GM10266 (cell line): Measurements from ENCODE around the gene ACSM4.

Experiments
- DNase-seq: peaks from one replicate; pipeline ENCODE4 v3.0.0; 2012; ENCODE audit errors: extremely low spot score
- TF ChIP-seq, protein P1 (sequence below): IDR thresholded peaks from 2 replicates; pipeline ENCODE4 v1.5.1; 2012; ENCODE audit warnings: mild to moderate bottlenecking, low read depth; ENCODE audit not compliant: control insufficient read depth, insufficient read depth; ENCODE audit errors: missing control alignments

Gene ACSM4

DNA sequence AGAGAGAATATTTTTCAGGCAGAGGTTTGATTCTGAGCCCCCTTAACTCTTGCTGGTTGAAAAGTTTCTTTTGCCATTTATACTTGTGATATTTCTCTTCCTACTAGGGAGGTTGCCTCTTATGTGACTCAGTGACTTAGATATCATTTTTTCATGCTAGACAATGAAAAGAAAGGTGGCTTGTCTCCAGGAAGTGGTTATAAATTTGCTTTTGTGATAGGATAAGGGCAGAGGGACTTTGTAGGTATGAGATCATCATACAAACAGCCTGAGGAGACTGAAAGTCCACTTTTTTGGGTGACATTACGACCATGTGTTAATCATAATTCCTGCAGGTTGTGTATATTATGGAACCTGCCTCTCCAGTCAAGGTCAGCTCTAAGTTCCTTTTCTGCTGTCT is 35.8 kb downstream of the ACSM4 start:
- TF ChIP-seq, protein P1, sequence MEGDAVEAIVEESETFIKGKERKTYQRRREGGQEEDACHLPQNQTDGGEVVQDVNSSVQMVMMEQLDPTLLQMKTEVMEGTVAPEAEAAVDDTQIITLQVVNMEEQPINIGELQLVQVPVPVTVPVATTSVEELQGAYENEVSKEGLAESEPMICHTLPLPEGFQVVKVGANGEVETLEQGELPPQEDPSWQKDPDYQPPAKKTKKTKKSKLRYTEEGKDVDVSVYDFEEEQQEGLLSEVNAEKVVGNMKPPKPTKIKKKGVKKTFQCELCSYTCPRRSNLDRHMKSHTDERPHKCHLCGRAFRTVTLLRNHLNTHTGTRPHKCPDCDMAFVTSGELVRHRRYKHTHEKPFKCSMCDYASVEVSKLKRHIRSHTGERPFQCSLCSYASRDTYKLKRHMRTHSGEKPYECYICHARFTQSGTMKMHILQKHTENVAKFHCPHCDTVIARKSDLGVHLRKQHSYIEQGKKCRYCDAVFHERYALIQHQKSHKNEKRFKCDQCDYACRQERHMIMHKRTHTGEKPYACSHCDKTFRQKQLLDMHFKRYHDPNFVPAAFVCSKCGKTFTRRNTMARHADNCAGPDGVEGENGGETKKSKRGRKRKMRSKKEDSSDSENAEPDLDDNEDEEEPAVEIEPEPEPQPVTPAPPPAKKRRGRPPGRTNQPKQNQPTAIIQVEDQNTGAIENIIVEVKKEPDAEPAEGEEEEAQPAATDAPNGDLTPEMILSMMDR = no peak
- DNase-seq = no peak

DNA sequence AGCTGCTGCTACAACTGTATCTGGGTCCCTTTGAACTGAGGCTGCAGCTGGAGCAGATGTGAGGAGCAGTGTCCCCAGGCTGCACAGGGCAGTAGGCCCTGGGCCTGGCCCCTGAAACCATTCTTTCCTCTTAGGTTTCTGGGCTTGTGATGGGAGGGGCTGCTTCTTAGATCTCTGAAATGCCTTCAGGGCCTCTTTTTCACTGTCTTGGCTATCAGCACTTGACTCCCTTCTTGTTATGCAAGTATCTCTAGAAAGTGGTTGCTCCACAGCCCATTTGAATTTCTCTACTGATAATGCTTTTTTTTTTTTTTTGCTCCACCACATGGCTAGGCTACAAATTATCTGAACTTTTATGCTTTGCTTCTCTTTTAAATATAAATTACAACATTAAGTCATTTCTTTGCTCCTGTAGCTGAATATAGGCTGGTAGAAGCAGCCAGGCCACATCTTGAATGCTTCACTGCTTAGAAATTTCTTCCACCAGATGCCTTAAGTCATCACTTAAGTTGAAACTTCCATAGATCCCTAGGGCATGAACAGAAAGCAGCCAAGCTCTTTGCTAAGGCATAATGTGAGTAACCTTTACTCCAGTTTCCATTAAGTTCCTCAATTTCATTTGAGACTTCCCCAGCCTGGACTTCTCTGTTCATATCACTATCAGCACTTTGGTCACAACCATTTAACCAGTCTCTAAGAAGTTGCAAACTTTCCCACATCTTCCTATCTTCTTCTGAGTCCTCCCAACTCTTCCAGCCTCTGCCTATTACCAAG is 41.1 kb downstream of the ACSM4 start:
- DNase-seq = no peak
- TF ChIP-seq, protein P1 = no peak

DNA sequence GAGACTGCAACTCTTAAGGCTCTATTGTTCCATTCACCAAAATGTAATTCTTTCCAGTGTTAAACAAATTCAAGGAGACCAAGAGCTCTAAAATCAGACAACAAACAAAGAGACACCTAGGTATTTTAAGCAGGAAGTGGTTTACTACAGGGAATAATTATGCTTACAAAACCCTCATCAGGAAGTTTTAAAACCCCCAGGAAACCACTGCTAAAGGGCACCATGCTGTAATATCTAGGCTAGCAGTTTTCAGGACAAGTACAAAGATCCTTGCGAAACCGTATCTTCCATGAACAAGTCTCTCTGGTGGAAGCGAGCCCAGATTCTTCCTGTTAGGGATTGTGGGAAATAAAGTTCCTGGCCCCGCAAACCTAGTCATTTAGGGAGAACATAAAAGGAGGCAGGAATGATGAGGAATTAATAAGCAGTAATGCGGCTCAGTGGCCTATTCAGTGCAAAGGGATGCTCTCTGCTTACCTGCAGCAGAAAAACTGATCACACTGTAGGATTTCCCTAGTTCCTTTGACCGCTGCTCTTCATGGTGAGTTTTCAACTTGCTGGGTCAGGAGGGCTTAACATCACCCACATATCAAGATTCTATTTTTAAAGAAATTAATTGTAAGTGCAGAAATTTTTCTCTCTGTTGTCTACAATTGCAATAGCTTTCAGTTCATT is 42.8 kb downstream of the ACSM4 start:
- no peak for DNase-seq
- TF ChIP-seq, protein P1 = no peak

DNA sequence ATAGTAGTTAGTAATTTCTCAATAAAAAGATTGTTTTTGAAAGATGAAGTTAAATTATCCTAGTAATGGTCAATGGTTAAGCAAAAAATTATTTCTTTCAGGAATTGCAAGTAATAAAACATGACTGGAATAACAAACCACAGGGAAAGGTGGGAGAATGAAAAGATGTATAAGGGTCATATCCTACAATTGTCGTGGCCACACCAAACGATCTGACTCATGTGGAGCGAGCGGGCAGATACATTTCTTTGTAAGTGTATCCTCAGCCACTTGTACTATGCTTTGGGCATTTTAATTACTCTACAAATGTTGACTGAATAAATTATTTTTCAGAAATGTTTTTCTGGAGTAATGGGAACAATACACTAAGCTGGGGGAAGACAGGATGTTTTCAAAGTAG is 45.5 kb downstream of the ACSM4 start:
- DNase-seq = no peak
- TF ChIP-seq, protein P1 = no peak

DNA sequence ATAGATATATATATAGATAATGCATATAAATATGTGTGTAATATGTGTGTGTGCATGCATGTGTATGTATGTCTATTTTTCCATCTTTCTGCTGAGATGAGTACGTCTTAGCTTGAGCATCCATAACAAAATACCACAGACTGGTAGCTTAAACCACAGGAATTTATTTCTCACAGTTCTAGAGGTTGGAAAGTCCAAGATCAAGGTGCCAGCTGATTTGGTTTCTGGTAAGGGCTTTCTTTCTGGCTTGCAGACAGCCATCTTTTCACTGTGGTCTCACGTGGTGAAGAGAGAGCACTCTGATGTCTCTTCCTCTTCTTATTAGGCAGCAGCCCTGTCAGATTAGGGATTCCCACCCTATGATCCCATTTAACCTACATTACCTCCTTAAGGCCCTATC is 47.3 kb downstream of the ACSM4 start:
- TF ChIP-seq, protein P1 = no peak

DNA sequence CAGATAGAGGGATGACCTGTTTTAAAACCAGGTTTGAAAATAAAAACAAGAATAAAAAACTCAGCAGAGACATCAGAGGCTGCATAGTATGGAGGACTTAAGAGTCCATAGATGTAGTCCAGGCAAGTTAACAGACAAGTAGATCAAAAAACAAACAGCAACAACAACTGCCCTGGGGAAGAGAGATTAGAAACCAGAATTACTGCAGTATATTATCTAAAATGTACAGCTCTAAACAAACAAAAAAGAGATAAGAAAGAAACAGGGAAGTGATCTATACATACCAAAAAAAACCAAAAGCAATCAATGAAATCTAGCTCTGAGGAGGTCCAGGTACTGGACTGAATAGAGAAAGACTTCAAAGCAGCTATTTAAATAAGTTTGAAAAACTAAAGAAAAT is 48.8 kb downstream of the ACSM4 start:
- DNase-seq = no peak
- TF ChIP-seq, protein P1 = no peak

More for the DNA sequence above, 47.3 kb downstream of the ACSM4 start:
- no peak for DNase-seq

DNA sequence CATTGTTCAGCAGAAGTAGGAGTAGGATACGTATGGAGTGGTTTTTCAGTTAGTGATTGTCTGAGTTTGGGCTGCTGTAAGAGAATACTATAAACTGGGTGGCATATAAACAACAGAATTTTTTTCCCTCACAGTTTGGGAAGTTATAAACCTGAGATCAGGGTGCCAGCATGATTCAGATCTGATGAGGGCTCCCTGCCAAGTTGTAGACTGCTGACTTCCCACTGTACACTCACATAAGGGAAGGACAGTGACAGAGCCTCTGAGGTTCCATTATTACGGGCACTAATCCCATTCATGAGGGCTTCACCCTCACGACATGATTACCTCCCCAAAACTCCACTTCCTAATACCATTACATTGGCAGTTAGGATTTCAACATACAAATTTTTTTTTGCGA is 50.7 kb downstream of the ACSM4 start:
- TF ChIP-seq, protein P1 = no peak
- no peak for DNase-seq
